Kidney (tissue), 14 donors: Measurements from ENCODE around the gene TRAF3. TPM values are rescaled to one million over a fixed set of nuclear protein-coding genes. Genes with fewer than 3 reads are reported as not detected.

ENCODE experiments used
- DNase-seq, 5 donors: peaks; one replicate each; pipeline ENCODE4 v3.0.0-alpha.2; 2013 to 2020
- FAIRE-seq: peaks from 2 replicates; lab custom pipeline; 2012; peaks lifted over from hg19 to GRCh38; lab: Jason Lieb, UNC
- H3K27ac ChIP-seq, 2 donors: one replicate each; pipeline ENCODE4 v1.7.0; 2013; ENCODE audit warnings: low read depth in 2 of 2, low read length in 2 of 2, inconsistent platforms in 1 of 2
- H3K27me3 ChIP-seq: one replicate; pipeline ENCODE4 v1.7.1; 2013; ENCODE audit warnings: low read length, inconsistent platforms; ENCODE audit not compliant: control insufficient read depth, insufficient read depth
- H3K36me3 ChIP-seq, 3 donors: one replicate each; pipeline versions ENCODE4 v1.7.0 to v1.7.1; 2013; ENCODE audit warnings: low read length in 3 of 3, control low read depth in 1 of 3, inconsistent platforms in 1 of 3; ENCODE audit not compliant: insufficient read depth in 3 of 3, control insufficient read depth in 2 of 3
- H3K4me1 ChIP-seq, 3 donors: one replicate each; pipeline versions ENCODE4 v1.7.0 to v1.7.1; 2013; ENCODE audit warnings: low read length in 3 of 3, inconsistent platforms in 1 of 3, low read depth in 1 of 3; ENCODE audit not compliant: control insufficient read depth in 2 of 3, insufficient read depth in 2 of 3
- H3K4me3 ChIP-seq, 3 donors: one replicate each; pipeline versions ENCODE4 v1.7.0 to v1.8.1; 2013; ENCODE audit warnings: low read length in 3 of 3, control low read depth in 1 of 3, inconsistent platforms in 1 of 3
- H3K9ac ChIP-seq, 3 donors: one replicate each; pipeline versions ENCODE4 v1.7.0 to v1.7.1; 2013; ENCODE audit warnings: low read length in 3 of 3, control low read depth in 1 of 3, inconsistent platforms in 1 of 3
- H3K9me3 ChIP-seq, 3 donors: one replicate each; pipeline versions ENCODE4 v1.7.0 to v1.7.1; 2013; ENCODE audit warnings: low read length in 3 of 3, control low read depth in 1 of 3, inconsistent platforms in 1 of 3; ENCODE audit not compliant: control insufficient read depth in 2 of 3, insufficient read depth in 1 of 3
- CTCF ChIP-seq: IDR thresholded peaks from 3 replicates; pipeline ENCODE4 v1.5.1; 2012; ENCODE audit warnings: mild to moderate bottlenecking, moderate library complexity, borderline replicate concordance; ENCODE audit not compliant: insufficient read depth; ENCODE audit errors: extremely low read depth
- intact Hi-C: fragments of 100-400 bp; cut with DNase I; formaldehyde crosslinking; loops from one replicate; pipeline ENCODE4 v1.11.1; 2022
- polyA plus RNA-seq: library from polyadenylated mRNA; stranded (reverse); fragments of 350-450 nt; fragmentation: Illumina TruSeq; extraction: RNeasy Lipid Tissue Mini Kit (QIAGEN cat#74804); gene quantifications from one replicate; pipeline ENCODE4 v1.2.3, GENCODE V29; 2014; ENCODE audit warnings: low read depth, low replicate concordance; ENCODE audit not compliant: insufficient read depth
- total RNA-seq: library from RNA; stranded (reverse); fragmentation: NEBNext Ultra II Directional; extraction: Animal tissue kit (Norgen Biotek cat#: 25700); gene quantifications from one replicate; pipeline ENCODE4 v1.2.1, GENCODE V29; 2021
- donor health status: control.
- donor health status: control.
- donor health status: control.
- donor health status: control.
- donor health status: control.
- donor health status: DM: yes; HTN: yes; CAD: no.
- donor health status: Normal renal cell carcinoma (clear cell type).

Gene TRAF3
- total and polyA plus RNA-seq, 2 donors from 2014 or later, result 5.2 to 35.4 TPM

- Histone ChIP-seq H3K4me1 (no peaks in the 10 kb centered on the region), H3K9ac (no peak overlapping the region), H3K27ac (no peak overlapping the region), H3K27me3 (no peaks in the 10 kb centered on the region), H3K9me3 (no peaks in the 10 kb centered on the region), H3K4me3 (no peak overlapping the region), H3K36me3 (peaks cover 0 to 2% (median 2%) of the 10 kb centered on the region in 3 donors)
- intact Hi-C loops, result no loop called here
- peak in 1 of 5 donors; percentile 60 for DNase-seq
- FAIRE-seq, result no peak
- TF ChIP-seq CTCF, result no peak
Measured at GRCh38 chr14:102909462-102909861, 132.2 kb downstream of the TRAF3 start.

GRCh38 chr14:102909911-102910310 is 132.7 kb downstream of the TRAF3 start:
- Histone ChIP-seq H3K9ac (no peak overlapping the region), H3K27ac (no peak overlapping the region), H3K36me3 (peaks cover 0 to 2% (median 2%) of the 10 kb centered on the region in 3 donors), H3K4me3 (no peak overlapping the region), H3K4me1 (peaks cover 0 to 2% (median 0%) of the 10 kb centered on the region in 3 donors), H3K27me3 (no peaks in the 10 kb centered on the region), H3K9me3 (no peaks in the 10 kb centered on the region)
- intact Hi-C loops, result no loop called here
- DNase-seq (no peak), FAIRE-seq (no peak)
- TF ChIP-seq CTCF, result no peak

DNA sequence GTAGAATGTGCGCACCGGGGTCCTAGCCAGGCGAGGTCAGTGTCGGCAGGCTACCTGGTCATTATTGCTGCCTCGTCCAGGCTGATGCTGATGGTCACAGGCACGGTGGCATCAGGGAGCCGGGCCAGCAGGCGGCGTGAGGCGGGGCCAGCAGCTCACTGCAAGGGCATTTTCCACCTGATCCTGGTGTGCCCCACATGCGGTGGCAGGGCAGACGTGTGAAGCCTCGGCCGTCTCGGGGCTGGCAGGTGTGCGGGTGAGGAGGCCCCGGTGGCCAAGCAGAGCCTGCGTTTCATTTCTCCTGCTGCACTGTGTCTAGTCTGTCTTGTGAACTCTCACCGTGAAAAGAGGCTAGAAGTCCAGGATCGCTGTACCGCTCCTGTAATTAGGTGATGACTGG is 133.2 kb downstream of the TRAF3 start:
- H3K4me3 ChIP-seq, result no peak overlapping the region
- no peak for FAIRE-seq
- no peak for TF ChIP-seq CTCF
- no peaks in the 10 kb centered on the region for H3K9me3 ChIP-seq
- H3K27ac ChIP-seq, result no peak overlapping the region
- peaks cover 0 to 2% (median 0%) of the 10 kb centered on the region in 3 donors for H3K4me1 ChIP-seq
- no peak overlapping the region for H3K9ac ChIP-seq
- intact Hi-C loops, result no loop called here
- H3K27me3 ChIP-seq, result no peaks in the 10 kb centered on the region
- peak in 1 of 5 donors; percentile 62 for DNase-seq
- peaks cover 0 to 2% (median 0%) of the 10 kb centered on the region in 3 donors for H3K36me3 ChIP-seq

DNA sequence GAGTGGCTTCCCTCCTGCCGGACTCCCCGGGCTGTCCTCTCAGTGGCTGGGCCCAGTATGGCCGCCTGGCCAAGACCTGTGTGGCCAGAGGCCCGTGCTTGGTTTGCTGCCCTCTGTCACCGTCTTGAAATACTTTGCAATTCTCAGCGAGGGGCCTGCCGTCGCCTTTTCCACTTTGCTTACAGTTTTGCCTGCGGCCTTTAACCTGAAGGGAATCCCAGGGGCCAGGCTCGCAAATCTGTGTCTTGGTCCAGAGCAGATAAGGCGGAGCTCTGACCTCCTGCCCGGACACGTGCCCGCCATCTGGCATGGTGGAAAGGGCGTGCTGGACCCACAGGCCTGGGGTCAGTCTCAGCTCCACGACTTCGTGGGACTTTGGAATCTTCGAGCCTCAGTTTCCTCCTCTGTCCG is 134.3 kb downstream of the TRAF3 start:
- H3K9ac ChIP-seq, result no peak overlapping the region
- peaks cover 0 to 2% (median 0%) of the 10 kb centered on the region in 3 donors for H3K36me3 ChIP-seq
- no peak overlapping the region for H3K27ac ChIP-seq
- peaks cover 0 to 2% (median 0%) of the 10 kb centered on the region in 3 donors for H3K4me1 ChIP-seq
- H3K4me3 ChIP-seq, result no peak overlapping the region
- intact Hi-C loops, result no loop called here
- FAIRE-seq (no peak), DNase-seq (peak in 1 of 5 donors; percentile 31)
- no peaks in the 10 kb centered on the region for H3K9me3 ChIP-seq
- TF ChIP-seq CTCF, result no peak
- H3K27me3 ChIP-seq, result no peaks in the 10 kb centered on the region
